Measurements from ENCODE around the gene GPR15. TPM values are rescaled to one million over a fixed set of nuclear protein-coding genes. Genes with fewer than 3 reads are reported as not detected.

Gene GPR15
- total RNA-seq, 1 donor from 2014 or later, result not detected

DNA sequence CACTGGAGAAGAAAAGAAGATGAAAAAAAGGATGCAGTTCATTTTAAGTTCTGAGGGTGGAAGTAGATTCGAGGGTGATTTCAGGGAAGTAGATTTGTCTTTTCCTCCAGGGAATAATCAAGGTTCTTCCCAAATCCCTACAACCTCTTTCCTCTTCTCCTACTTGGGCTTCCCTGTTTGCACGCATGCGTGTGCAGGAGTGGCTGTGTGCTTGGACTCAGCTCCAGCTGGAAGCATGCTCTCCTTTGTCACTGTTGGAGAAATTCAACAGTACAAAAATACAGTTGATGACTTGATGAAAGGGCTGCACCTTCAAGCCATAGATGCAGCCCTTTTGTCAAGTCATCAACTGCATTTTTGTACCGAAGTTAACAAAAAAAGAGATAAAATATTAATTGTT is 30.5 kb upstream of the GPR15 start:
- Mint-ChIP-seq H3K4me1 (ENCODE audit: unreplicated experiment) (no peaks in the 10 kb centered on the region), H3K4me3 (ENCODE audit: unreplicated experiment) (no peak overlapping the region), H3K27ac (ENCODE audit: unreplicated experiment) (no peak overlapping the region), H3K36me3 (ENCODE audit: unreplicated experiment) (no peaks in the 10 kb centered on the region), H3K9me3 (ENCODE audit: unreplicated experiment) (no peaks in the 10 kb centered on the region), H3K27me3 (ENCODE audit: unreplicated experiment) (peaks cover 41% of the 10 kb centered on the region)
- DNase-seq (ENCODE audit: extremely low spot score, unreplicated experiment), result no peak
- TF ChIP-seq, protein P1, sequence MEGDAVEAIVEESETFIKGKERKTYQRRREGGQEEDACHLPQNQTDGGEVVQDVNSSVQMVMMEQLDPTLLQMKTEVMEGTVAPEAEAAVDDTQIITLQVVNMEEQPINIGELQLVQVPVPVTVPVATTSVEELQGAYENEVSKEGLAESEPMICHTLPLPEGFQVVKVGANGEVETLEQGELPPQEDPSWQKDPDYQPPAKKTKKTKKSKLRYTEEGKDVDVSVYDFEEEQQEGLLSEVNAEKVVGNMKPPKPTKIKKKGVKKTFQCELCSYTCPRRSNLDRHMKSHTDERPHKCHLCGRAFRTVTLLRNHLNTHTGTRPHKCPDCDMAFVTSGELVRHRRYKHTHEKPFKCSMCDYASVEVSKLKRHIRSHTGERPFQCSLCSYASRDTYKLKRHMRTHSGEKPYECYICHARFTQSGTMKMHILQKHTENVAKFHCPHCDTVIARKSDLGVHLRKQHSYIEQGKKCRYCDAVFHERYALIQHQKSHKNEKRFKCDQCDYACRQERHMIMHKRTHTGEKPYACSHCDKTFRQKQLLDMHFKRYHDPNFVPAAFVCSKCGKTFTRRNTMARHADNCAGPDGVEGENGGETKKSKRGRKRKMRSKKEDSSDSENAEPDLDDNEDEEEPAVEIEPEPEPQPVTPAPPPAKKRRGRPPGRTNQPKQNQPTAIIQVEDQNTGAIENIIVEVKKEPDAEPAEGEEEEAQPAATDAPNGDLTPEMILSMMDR (IDR thresholded peaks at IDR 0.05), result no peak

DNA sequence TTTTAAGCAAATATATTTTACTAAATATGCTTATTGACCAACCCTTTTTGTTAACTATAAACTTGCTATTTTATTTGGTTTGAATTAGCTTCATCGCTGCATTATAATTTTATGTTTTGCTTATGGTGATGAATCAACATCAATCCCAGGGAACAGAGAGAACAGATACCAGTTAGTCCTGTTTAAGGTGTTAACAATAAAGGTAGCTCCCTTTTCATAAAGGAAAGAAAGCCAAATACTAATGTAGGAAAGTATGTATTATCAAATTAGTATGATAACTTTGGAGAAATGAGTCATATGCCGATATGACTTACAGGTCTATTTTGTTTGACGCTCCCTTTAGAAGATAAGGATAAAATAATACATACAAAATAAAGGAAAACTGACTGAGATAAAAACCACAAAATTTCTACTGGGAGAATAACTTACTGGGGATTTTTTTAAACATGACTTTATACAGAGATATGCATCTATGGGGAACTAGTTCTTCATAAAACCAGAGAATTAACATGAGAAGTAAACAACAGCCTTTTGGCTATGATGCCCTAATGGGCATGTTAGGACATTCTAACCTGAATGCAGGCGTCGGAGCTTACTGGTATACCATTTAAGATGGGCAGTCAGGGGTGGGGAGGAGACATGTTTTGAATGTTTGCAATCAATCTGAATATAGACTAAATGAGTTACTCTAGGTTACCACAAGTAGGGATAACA is 29.8 kb upstream of the GPR15 start:
- TF ChIP-seq, protein P1 (IDR thresholded peaks at IDR 0.05), result no peak
- Mint-ChIP-seq H3K9me3 (ENCODE audit: unreplicated experiment) (no peaks in the 10 kb centered on the region), H3K27me3 (ENCODE audit: unreplicated experiment) (peaks cover 39% of the 10 kb centered on the region), H3K36me3 (ENCODE audit: unreplicated experiment) (no peaks in the 10 kb centered on the region), H3K27ac (ENCODE audit: unreplicated experiment) (no peak overlapping the region), H3K4me3 (ENCODE audit: unreplicated experiment) (no peak overlapping the region), H3K4me1 (ENCODE audit: unreplicated experiment) (no peaks in the 10 kb centered on the region)
- no peak for DNase-seq (ENCODE audit: extremely low spot score, unreplicated experiment)

DNA sequence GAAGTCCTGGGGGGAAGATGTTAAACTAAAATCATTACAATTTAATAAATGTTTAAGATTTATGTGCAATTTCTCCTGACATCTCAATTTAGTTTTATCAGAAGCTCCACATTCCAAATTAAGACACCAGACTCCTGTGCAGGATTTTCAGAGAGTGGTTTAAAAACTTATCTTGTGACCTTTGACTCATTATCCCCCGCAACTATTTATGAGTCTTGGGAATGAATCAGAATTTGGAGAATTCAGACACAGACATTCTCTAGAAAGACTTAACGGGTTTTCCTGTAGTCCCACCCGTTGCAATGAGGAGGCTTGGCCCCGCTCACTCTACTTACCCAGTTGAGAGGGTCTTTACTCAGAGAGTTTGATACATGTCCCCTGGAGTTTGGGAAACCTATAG is 27.2 kb upstream of the GPR15 start:
- Mint-ChIP-seq H3K4me1 (ENCODE audit: unreplicated experiment) (no peaks in the 10 kb centered on the region), H3K36me3 (ENCODE audit: unreplicated experiment) (peaks cover 4% of the 10 kb centered on the region), H3K27me3 (ENCODE audit: unreplicated experiment) (peaks cover 19% of the 10 kb centered on the region), H3K4me3 (ENCODE audit: unreplicated experiment) (no peak overlapping the region), H3K27ac (ENCODE audit: unreplicated experiment) (no peak overlapping the region), H3K9me3 (ENCODE audit: unreplicated experiment) (no peaks in the 10 kb centered on the region)
- no peak for DNase-seq (ENCODE audit: extremely low spot score, unreplicated experiment)
- TF ChIP-seq, protein P1 (IDR thresholded peaks at IDR 0.05), result no peak

DNA sequence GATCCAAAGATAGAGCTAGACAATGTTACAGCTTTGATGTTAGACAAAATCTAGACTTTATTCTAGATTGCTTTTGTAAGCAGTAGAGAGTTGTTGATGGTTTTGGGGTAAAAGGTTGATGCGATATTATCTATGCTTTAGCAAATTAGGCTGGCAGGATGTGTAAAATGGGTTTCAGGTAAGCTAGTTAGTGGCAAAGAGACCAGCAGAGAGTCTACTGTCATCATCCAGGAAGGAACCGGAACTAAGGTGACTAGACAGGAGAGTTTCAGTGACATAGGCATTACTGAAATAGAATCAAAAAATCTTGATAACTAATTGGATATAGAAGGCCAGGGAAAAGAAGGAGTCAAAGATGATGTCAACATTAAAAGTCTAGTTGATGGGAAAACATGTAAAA is 23.2 kb upstream of the GPR15 start:
- TF ChIP-seq, protein P1 (IDR thresholded peaks at IDR 0.05), result no peak
- Mint-ChIP-seq H3K27ac (ENCODE audit: unreplicated experiment) (no peak overlapping the region), H3K9me3 (ENCODE audit: unreplicated experiment) (no peaks in the 10 kb centered on the region), H3K27me3 (ENCODE audit: unreplicated experiment) (no peaks in the 10 kb centered on the region), H3K36me3 (ENCODE audit: unreplicated experiment) (peaks cover 17% of the 10 kb centered on the region), H3K4me3 (ENCODE audit: unreplicated experiment) (no peak overlapping the region), H3K4me1 (ENCODE audit: unreplicated experiment) (no peaks in the 10 kb centered on the region)
- no peak for DNase-seq (ENCODE audit: extremely low spot score, unreplicated experiment)

DNA sequence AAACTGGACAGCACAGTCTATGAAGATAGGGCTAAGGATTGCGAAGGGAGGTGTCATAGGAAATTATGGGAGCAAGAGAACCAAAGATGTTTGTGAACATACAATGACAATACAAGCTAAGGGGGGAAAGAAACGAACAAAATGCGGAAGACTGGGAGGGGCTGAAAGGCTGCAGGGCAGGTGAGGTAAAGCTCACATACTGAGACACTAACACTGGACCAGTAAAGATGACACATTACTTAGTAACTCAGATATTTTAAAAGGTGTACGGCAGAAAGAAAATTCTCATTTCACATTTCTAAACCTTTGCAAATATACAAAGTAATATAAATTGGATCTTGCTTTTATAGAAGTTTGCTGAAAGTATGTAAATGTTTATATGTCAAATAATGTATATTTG is 19.2 kb upstream of the GPR15 start:
- no peaks in the 10 kb centered on the region for H3K9me3 Mint-ChIP-seq (ENCODE audit: unreplicated experiment)
- no peak for DNase-seq (ENCODE audit: extremely low spot score, unreplicated experiment)
- H3K36me3 Mint-ChIP-seq (ENCODE audit: unreplicated experiment), result peaks cover 40% of the 10 kb centered on the region
- H3K27me3 Mint-ChIP-seq (ENCODE audit: unreplicated experiment), result no peaks in the 10 kb centered on the region
- no peaks in the 10 kb centered on the region for H3K4me1 Mint-ChIP-seq (ENCODE audit: unreplicated experiment)
- H3K4me3 Mint-ChIP-seq (ENCODE audit: unreplicated experiment), result no peak overlapping the region
- H3K27ac Mint-ChIP-seq (ENCODE audit: unreplicated experiment), result no peak overlapping the region
- TF ChIP-seq, protein P1 (IDR thresholded peaks at IDR 0.05), result no peak

Measured in osteocyte (in vitro differentiated cells).